Gastroesophageal sphincter (tissue), 3 donors: ENCODE measurements around the gene CLASP1.

ENCODE experiments used
- CTCF ChIP-seq, 4 experiments: fragments of 200-600 bp in 2 of 4; fragments of 450-650 bp in 2 of 4; sonication (generic) in 1 of 4; IDR thresholded peaks; one replicate each; pipeline ENCODE4 v1.5.1; 2017 to 2019; ENCODE audit warnings: antibody characterized with exemption in 4 of 4, mild to moderate bottlenecking in 2 of 4, moderate library complexity in 2 of 4
- EP300 ChIP-seq: sonication (generic); formaldehyde crosslinking; IDR thresholded peaks from one replicate; pipeline ENCODE4 v1.6.1; 2017; ENCODE audit warnings: antibody characterized with exemption, mild to moderate bottlenecking
- POLR2A ChIP-seq, 2 donors: fragments of 450-650 bp; IDR thresholded peaks; one replicate each; pipeline ENCODE4 v1.6.1; 2017; ENCODE audit warnings: antibody characterized with exemption in 2 of 2, mild to moderate bottlenecking in 2 of 2, moderate library complexity in 1 of 2
- POLR2AphosphoS5 ChIP-seq: sonication (generic); formaldehyde crosslinking; IDR thresholded peaks from one replicate; pipeline ENCODE4 v1.6.1; 2017; ENCODE audit warnings: antibody characterized with exemption

DNA sequence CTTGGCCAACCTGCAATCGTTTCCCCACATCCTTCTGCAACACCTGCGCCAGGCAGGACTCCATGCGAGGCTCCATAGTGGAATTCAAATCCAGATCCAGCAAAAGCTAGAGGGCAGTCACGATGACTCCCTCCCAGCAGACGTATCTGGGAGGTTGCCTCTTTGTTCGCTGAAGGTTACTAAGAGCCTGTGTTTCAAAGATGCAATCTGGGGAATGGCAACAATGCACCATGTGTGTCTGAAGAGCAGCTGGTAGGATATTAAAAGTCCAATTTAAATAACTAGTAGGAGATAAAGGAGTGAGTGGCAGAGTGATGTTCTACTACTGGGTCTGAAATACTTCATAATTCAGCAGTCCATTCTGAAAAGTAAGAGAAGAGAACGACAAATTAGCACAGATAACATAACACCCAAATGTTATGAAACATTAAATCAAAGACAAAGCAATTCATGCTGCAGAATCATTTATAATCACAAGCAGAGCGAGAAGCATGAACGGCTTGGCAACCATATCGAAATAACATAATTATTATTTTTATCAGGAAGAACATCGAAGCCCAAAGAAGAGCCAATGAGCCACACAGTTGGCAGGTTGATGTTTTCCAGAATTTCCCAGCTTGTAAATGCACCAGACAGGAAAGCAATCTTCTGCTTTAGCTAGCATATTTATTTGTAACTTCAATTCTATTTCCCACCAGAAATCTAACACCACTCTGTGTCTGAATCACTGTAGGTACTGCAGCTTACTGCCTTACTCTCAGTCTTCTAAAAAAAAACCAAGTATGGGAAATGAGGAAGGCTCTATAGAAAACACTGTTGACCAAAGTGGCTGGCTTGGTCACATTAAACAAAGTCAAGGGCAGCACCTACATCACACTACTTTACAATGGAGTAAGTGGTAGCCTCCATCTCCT is 43.2 kb downstream of the CLASP1 start:
- TF ChIP-seq CTCF (IDR thresholded peaks at IDR 0.05) (no peak), EP300 (no peak), POLR2A (IDR thresholded peaks at IDR 0.05) (no peak), POLR2AphosphoS5 (no peak)
